Breast epithelium (tissue), 4 donors: ENCODE data around the gene GPAT3. TPM values are rescaled to one million over a fixed set of nuclear protein-coding genes. Genes with fewer than 3 reads are reported as not detected.

ENCODE experiments used
- DNase-seq, 2 donors: peaks; one replicate each; pipeline ENCODE4 v3.0.0-alpha.2; 2019; ENCODE audit warnings: low spot score in 2 of 2
- H3K27ac ChIP-seq, 2 donors: fragments of 200-600 bp; sonication (generic) in 1 of 2; one replicate each; pipeline ENCODE4 v1.5.1; 2016 to 2019; ENCODE audit warnings: mild to moderate bottlenecking in 1 of 2
- H3K27me3 ChIP-seq, 2 donors: fragments of 200-600 bp; sonication (generic) in 1 of 2; one replicate each; pipeline versions ENCODE4 v1.5.1 to v1.6.0; 2017 to 2019; ENCODE audit warnings: control low read depth in 1 of 2, mild to moderate bottlenecking in 1 of 2
- H3K36me3 ChIP-seq: fragments of 200-600 bp; one replicate; pipeline ENCODE4 v1.5.1; 2019
- H3K4me1 ChIP-seq, 2 donors: fragments of 200-600 bp; sonication (generic); one replicate each; pipeline ENCODE4 v1.5.1; 2016 to 2019; ENCODE audit warnings: control low read depth in 1 of 2
- H3K4me3 ChIP-seq, 3 donors: fragments of 200-600 bp; sonication (generic); 1 replicate in 2 of 3; 2 replicates in 1 of 3; pipeline ENCODE4 v1.5.1; 2016 to 2019; ENCODE audit warnings: mild to moderate bottlenecking in 3 of 3, moderate library complexity in 2 of 3
- H3K9me3 ChIP-seq, 2 donors: fragments of 200-600 bp; sonication (generic) in 1 of 2; one replicate each; pipeline ENCODE4 v1.5.1; 2016 to 2019; ENCODE audit warnings: control low read depth in 1 of 2
- POLR2A ChIP-seq: fragments of 450-650 bp; IDR thresholded peaks from one replicate; pipeline ENCODE4 v1.6.1; 2016; ENCODE audit warnings: antibody characterized with exemption, mild to moderate bottlenecking, moderate library complexity
- POLR2AphosphoS5 ChIP-seq, 3 donors: sonication (generic); formaldehyde crosslinking; IDR thresholded peaks; one replicate each; pipeline ENCODE4 v1.6.1; 2017; ENCODE audit warnings: antibody characterized with exemption in 3 of 3
- intact Hi-C: fragments of 100-400 bp; cut with DNase I; formaldehyde crosslinking; loops from one replicate; pipeline ENCODE4 v1.15.1; 2023; ENCODE audit warnings: low total_unique reads
- total RNA-seq, 3 donors: library from RNA; depleted of rRNA; stranded (reverse); fragments of >200 nt; gene quantifications; one replicate each; pipeline ENCODE4 v1.1.0, GENCODE V29; 2016
- TF ChIP-seq, protein P1 (sequence below), 3 donors: fragments of 450-650 bp; IDR thresholded peaks; one replicate each; pipeline ENCODE4 v1.5.1; 2016 to 2017; ENCODE audit warnings: antibody characterized with exemption in 3 of 3, mild to moderate bottlenecking in 3 of 3, moderate library complexity in 3 of 3

The GPAT3 gene
- total RNA-seq, 3 donors from 2014 or later, result 5.1 to 7.6 (median 5.6) TPM

DNA sequence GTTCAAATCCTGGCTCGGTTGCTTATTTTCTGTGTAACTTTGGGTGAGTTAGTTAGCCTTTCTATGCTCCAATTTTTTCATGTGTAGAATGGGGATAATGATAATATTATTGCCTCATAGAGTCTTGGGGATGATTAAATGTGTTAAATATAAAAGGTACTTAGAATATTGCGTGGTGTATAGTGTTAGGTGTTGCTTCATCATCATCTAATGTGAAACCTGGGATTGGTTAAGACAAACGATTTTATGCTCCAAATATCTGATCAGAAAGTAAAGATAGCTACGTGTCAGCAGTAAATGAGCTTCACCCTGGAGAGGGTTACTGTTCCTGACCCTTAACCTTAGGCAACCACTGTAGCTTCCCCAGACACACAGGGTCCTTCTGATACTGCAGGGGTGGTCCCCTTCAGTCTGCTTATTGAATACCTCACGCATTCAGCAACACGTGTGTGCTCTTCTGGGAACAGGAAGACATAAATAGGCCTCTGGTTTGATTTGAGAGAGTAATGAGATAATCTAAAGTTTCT is 50.1 kb downstream of the GPAT3 start:
- Histone ChIP-seq H3K9me3 (no peaks in the 10 kb centered on the region), H3K4me1 (no peaks in the 10 kb centered on the region), H3K27ac (no peak overlapping the region), H3K27me3 (no peaks in the 10 kb centered on the region), H3K4me3 (no peak overlapping the region), H3K36me3 (no peaks in the 10 kb centered on the region)
- intact Hi-C loops, result no loop called here
- TF ChIP-seq, protein P1, sequence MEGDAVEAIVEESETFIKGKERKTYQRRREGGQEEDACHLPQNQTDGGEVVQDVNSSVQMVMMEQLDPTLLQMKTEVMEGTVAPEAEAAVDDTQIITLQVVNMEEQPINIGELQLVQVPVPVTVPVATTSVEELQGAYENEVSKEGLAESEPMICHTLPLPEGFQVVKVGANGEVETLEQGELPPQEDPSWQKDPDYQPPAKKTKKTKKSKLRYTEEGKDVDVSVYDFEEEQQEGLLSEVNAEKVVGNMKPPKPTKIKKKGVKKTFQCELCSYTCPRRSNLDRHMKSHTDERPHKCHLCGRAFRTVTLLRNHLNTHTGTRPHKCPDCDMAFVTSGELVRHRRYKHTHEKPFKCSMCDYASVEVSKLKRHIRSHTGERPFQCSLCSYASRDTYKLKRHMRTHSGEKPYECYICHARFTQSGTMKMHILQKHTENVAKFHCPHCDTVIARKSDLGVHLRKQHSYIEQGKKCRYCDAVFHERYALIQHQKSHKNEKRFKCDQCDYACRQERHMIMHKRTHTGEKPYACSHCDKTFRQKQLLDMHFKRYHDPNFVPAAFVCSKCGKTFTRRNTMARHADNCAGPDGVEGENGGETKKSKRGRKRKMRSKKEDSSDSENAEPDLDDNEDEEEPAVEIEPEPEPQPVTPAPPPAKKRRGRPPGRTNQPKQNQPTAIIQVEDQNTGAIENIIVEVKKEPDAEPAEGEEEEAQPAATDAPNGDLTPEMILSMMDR (IDR thresholded peaks at IDR 0.05), result no peak
- TF ChIP-seq POLR2AphosphoS5 (IDR thresholded peaks at IDR 0.05), result no peak
- no peak for TF ChIP-seq POLR2A
- DNase-seq, result no peak

DNA sequence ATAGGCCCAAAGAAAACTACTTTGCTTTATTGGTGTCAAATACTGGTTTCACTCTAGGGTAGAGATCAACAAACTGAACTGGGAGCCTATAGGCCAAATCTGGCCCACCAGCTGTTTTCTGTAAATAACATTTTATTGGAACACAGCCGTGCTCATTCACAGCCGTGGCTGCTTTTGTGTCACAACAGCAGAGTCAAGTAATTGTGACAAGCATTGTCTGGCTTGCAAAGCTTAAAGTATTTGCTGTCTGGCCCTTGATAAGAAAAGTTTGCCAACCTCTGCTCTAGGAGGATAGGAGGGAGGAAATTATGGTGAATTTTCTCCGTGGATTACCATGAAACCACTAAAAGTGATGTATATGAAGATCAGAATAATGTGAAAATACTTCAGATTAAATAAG is 53.4 kb downstream of the GPAT3 start:
- Histone ChIP-seq H3K9me3 (no peaks in the 10 kb centered on the region), H3K36me3 (no peaks in the 10 kb centered on the region), H3K4me3 (no peak overlapping the region), H3K4me1 (no peaks in the 10 kb centered on the region), H3K27ac (no peak overlapping the region), H3K27me3 (no peaks in the 10 kb centered on the region)
- TF ChIP-seq, protein P1 (IDR thresholded peaks at IDR 0.05), result no peak
- TF ChIP-seq POLR2A (no peak), POLR2AphosphoS5 (IDR thresholded peaks at IDR 0.05) (no peak)
- no peak for DNase-seq
- intact Hi-C loops, result no loop called here

DNA sequence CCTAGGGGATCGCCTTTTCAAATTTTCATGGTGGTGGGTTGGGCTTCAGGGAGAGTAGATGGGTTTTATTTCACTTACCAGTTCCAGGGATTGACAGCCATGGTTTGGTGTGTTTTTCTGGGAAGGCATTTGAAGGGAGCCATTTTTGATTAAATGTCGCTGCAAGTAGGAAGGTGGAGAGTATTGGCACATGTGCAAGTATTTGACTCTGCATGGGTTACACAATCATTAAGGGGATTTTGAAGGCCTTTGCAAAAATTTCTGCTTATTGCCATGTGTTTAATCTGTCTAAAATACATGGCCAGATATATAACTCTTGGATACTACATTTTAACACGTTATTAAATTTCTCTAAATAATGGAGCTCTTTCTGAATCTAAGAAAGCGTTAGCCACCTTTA is 55.1 kb downstream of the GPAT3 start:
- H3K4me1 ChIP-seq, result no peaks in the 10 kb centered on the region
- no peaks in the 10 kb centered on the region for H3K36me3 ChIP-seq
- H3K27ac ChIP-seq, result no peak overlapping the region
- H3K27me3 ChIP-seq, result no peaks in the 10 kb centered on the region
- H3K4me3 ChIP-seq, result no peak overlapping the region
- H3K9me3 ChIP-seq, result no peaks in the 10 kb centered on the region
- intact Hi-C loops, result no loop called here
- DNase-seq, result no peak
- TF ChIP-seq POLR2A, result no peak
- TF ChIP-seq POLR2AphosphoS5 (IDR thresholded peaks at IDR 0.05), result no peak
- TF ChIP-seq, protein P1 (IDR thresholded peaks at IDR 0.05), result no peak

DNA sequence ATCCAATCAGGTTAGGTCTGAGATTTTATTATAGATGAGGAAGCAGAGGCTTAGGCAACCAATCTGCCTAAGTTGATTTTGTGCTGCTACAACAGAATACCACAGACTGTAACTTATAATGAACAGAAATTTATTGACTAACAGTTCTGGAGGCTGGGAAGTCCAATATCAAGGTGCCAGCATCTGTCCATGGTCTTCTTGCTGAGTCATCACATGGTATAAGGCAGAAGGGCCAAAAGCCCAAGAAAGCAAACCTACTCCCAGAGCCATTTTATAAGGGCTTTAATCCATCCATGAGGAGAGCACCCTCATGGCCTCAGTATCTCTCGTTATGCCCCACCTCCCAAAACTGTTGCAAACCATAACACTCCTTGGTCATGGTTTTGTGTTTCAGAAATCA is 55.8 kb downstream of the GPAT3 start:
- Histone ChIP-seq H3K27me3 (no peaks in the 10 kb centered on the region), H3K27ac (no peak overlapping the region), H3K4me3 (no peak overlapping the region), H3K36me3 (no peaks in the 10 kb centered on the region), H3K9me3 (no peaks in the 10 kb centered on the region), H3K4me1 (no peaks in the 10 kb centered on the region)
- no peak for DNase-seq
- intact Hi-C loops, result no loop called here
- TF ChIP-seq POLR2A (no peak), POLR2AphosphoS5 (IDR thresholded peaks at IDR 0.05) (no peak)
- TF ChIP-seq, protein P1 (IDR thresholded peaks at IDR 0.05), result no peak

DNA sequence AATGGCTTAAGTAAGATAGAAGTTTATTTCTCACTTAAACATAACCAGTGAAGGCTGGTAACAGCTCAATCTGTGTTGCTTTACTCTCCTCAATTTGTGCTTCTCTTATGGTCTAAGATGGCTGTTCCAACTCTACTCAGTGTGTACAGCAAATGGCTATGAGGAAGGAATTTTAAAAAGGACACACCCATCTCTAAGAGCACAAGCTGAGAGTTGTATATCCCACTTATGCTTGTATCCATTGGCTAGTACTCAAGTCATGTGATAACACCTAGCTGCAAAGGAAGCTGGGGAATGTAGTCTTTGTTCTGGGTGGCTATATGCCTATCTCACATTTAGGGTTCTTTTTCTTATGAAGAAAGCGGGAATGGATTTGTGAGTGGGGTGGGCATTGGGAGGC is 63.3 kb downstream of the GPAT3 start:
- Histone ChIP-seq H3K9me3 (no peaks in the 10 kb centered on the region), H3K4me1 (no peaks in the 10 kb centered on the region), H3K27me3 (no peaks in the 10 kb centered on the region), H3K36me3 (no peaks in the 10 kb centered on the region), H3K4me3 (no peak overlapping the region), H3K27ac (no peak overlapping the region)
- TF ChIP-seq, protein P1 (IDR thresholded peaks at IDR 0.05), result no peak
- TF ChIP-seq POLR2A, result no peak
- no peak for TF ChIP-seq POLR2AphosphoS5 (IDR thresholded peaks at IDR 0.05)
- intact Hi-C loops, result no loop called here
- no peak for DNase-seq
